HFFc6 (cell line): Measurements from ENCODE around the gene NDUFV3. TPM values are rescaled to one million over a fixed set of nuclear protein-coding genes. Genes with fewer than 3 reads are reported as not detected.

Source experiments
- DNase-seq: peaks from one replicate; pipeline ENCODE4 v3.0.0-alpha.2; 2018
- H3K27ac Mint-ChIP-seq: 2 replicates; pipeline ENCODE4 v1.8.0; 2020; ENCODE audit warnings: mild to moderate bottlenecking, mixed read lengths
- H3K27me3 Mint-ChIP-seq: 2 replicates; pipeline ENCODE4 v1.8.0; 2021; ENCODE audit warnings: mild to moderate bottlenecking, moderate library complexity, mixed read lengths; ENCODE audit not compliant: insufficient read depth
- H3K36me3 Mint-ChIP-seq: 2 replicates; pipeline ENCODE4 v1.8.0; 2021; ENCODE audit warnings: low read depth, mixed read lengths
- H3K4me1 Mint-ChIP-seq: 2 replicates; pipeline ENCODE4 v1.8.0; 2020; ENCODE audit warnings: low read depth, mixed read lengths
- H3K4me3 Mint-ChIP-seq: 2 replicates; pipeline ENCODE4 v1.8.0; 2020; ENCODE audit warnings: mild to moderate bottlenecking, moderate library complexity, mixed read lengths
- H3K9me3 Mint-ChIP-seq: 2 replicates; pipeline ENCODE4 v1.8.0; 2020; ENCODE audit warnings: mild to moderate bottlenecking, mixed read lengths
- total RNA-seq, 6 experiments: library from RNA; stranded (reverse); fragmentation: NEBNext Ultra II Directional; extraction: Animal tissue kit (Norgen Biotek cat#: 25700); gene quantifications; 2 replicates in 1 of 6; 3 replicates in 5 of 6; pipeline ENCODE4 v1.2.3, GENCODE V29; 2021
- TF ChIP-seq, protein P1 (sequence below): fragments of 200-600 bp; sonication (generic); IDR thresholded peaks from 2 replicates; pipeline ENCODE4 v1.5.0; 2021; ENCODE audit warnings: antibody characterized with exemption, mild to moderate bottlenecking

Gene NDUFV3
- total RNA-seq, 6 experiments from 2014 or later, result 54.3 to 63.0 (median 57.0) TPM

- H3K4me1 Mint-ChIP-seq, result no peaks in the 10 kb centered on the region
- H3K27ac Mint-ChIP-seq, result no peak overlapping the region
- no peaks in the 10 kb centered on the region; the same call in 1 of the 2 replicates for H3K27me3 Mint-ChIP-seq
- peaks cover 41% of the 10 kb centered on the region for H3K36me3 Mint-ChIP-seq
- H3K9me3 Mint-ChIP-seq, result no peaks in the 10 kb centered on the region
- no peak for DNase-seq
- H3K4me3 Mint-ChIP-seq, result no peak overlapping the region
- TF ChIP-seq, protein P1, sequence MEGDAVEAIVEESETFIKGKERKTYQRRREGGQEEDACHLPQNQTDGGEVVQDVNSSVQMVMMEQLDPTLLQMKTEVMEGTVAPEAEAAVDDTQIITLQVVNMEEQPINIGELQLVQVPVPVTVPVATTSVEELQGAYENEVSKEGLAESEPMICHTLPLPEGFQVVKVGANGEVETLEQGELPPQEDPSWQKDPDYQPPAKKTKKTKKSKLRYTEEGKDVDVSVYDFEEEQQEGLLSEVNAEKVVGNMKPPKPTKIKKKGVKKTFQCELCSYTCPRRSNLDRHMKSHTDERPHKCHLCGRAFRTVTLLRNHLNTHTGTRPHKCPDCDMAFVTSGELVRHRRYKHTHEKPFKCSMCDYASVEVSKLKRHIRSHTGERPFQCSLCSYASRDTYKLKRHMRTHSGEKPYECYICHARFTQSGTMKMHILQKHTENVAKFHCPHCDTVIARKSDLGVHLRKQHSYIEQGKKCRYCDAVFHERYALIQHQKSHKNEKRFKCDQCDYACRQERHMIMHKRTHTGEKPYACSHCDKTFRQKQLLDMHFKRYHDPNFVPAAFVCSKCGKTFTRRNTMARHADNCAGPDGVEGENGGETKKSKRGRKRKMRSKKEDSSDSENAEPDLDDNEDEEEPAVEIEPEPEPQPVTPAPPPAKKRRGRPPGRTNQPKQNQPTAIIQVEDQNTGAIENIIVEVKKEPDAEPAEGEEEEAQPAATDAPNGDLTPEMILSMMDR, result no peak
Measured at GRCh38 chr21:42854246-42855010, 38.7 kb upstream of the NDUFV3 start.

DNA sequence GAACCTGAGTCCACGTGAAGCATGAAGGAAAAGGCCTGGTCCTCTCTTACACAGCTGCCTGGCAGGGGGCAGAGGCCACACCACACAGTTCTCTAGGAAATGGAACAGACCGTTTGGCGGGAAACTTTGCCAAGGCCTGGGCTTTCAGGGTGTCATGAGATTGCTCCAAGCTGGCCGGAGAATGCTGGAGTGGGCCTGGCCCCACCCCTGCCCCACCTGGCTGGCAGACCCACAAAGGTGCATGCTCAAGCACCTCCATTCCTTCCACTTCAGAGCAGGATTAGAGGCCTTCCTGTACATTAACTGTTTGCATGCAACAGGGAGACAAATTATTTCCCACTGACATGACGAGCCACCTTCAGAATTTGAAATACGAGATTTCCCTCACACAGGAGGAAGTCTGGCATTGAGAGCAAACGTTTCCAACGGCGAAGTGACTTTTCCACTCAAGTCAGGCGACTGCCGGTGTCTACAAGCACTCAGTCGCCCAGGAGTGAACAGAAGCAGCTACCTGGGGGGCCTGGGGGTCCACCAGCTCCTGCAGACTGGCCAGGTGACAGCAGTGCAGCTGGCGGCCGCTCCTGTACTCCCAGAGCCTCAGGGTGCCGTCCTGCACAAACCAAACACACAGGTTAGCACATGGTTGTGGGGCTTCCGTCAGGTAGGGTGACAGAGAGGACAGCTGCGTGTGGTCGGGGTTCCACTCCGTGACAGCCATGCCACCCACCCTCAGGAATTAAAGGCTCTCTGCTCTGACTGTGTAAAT, 37.8 kb upstream of the NDUFV3 start:
- no peak overlapping the region for H3K4me3 Mint-ChIP-seq
- H3K36me3 Mint-ChIP-seq, result peaks cover 32% of the 10 kb centered on the region
- no peak overlapping the region for H3K27ac Mint-ChIP-seq

DNA sequence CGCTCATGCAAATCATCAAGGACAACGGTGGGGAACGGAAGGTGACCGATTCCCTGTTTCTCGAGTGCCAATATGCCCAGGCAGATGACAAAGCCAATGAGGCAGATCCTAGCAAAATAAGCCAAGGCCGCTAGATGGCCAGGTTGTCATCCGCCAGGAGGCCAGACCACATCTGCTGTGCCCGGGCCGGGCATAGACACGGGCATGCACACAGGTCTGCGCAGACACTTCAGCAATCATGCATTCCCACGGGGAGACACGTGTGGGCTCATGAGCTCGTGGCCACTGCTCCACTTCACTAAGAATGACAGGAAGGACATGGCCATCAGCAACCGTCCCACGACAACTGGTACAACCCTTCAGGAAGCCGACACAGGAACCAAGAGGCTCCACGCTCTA, 37.2 kb upstream of the NDUFV3 start:
- H3K27me3 Mint-ChIP-seq, result no peaks in the 10 kb centered on the region; the same call in 1 of the 2 replicates
- no peak overlapping the region for H3K4me3 Mint-ChIP-seq
- no peak overlapping the region for H3K27ac Mint-ChIP-seq
- peaks cover 28% of the 10 kb centered on the region for H3K36me3 Mint-ChIP-seq
- DNase-seq, result no peak
- H3K4me1 Mint-ChIP-seq, result no peaks in the 10 kb centered on the region
- TF ChIP-seq, protein P1, result no peak
- H3K9me3 Mint-ChIP-seq, result no peaks in the 10 kb centered on the region

More for the DNA sequence above, 37.8 kb upstream of the NDUFV3 start:
- no peaks in the 10 kb centered on the region for H3K4me1 Mint-ChIP-seq
- DNase-seq, result no peak
- TF ChIP-seq, protein P1, result no peak
- no peaks in the 10 kb centered on the region for H3K9me3 Mint-ChIP-seq
- H3K27me3 Mint-ChIP-seq, result no peaks in the 10 kb centered on the region; the same call in 1 of the 2 replicates

- H3K27ac Mint-ChIP-seq, result no peak overlapping the region
- H3K36me3 Mint-ChIP-seq, result peaks cover 28% of the 10 kb centered on the region
- H3K9me3 Mint-ChIP-seq, result no peaks in the 10 kb centered on the region
- DNase-seq, result no peak
- peaks cover 2% of the 10 kb centered on the region; the same call in 1 of the 2 replicates for H3K27me3 Mint-ChIP-seq
- H3K4me3 Mint-ChIP-seq, result no peak overlapping the region
- TF ChIP-seq, protein P1, result no peak
- H3K4me1 Mint-ChIP-seq, result no peaks in the 10 kb centered on the region
Measured at GRCh38 chr21:42857216-42857615, 35.9 kb upstream of the NDUFV3 start.

DNA sequence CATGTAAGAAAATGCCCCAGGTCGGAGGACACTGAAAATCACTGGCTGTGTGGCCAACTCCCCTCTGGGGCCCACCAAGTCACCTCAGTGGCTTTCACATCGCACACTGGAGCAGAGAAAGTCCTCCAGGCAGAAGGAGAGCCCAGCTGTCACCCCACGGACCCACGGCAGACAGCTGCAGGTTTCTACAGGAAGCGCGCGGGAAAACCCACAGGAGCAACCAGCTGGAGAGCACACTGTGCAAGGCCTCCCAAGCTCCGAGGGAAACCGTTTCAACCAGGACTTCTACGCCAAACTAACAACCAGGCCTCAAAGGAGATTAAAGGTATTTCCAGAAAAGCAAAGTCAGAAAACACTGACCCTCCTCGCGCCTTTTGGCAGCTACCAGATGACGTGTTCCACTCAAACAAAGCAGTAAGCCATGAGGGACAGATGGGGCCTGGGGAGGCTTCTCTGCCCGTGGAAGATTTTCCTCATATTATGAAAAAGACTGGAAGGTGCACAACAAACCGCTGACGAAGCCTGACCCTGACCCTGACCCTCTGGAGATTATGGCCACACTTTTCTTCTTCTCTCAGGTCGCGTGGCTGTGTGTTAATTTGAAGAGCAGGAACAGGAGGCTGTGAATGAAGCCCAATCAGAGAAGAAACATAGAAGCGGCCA, 34.8 kb upstream of the NDUFV3 start:
- TF ChIP-seq, protein P1, result no peak
- peaks cover 5% of the 10 kb centered on the region for H3K27me3 Mint-ChIP-seq
- no peak overlapping the region for H3K27ac Mint-ChIP-seq
- H3K4me3 Mint-ChIP-seq, result no peak overlapping the region
- no peaks in the 10 kb centered on the region for H3K9me3 Mint-ChIP-seq
- H3K36me3 Mint-ChIP-seq, result peaks cover 37% of the 10 kb centered on the region
- DNase-seq, result no peak
- no peaks in the 10 kb centered on the region for H3K4me1 Mint-ChIP-seq
